Transverse colon (tissue), 4 donors: ENCODE data around the gene TNRC6C.

Experiments used
- CTCF ChIP-seq, 5 experiments: fragments of 200-600 bp in 3 of 5; fragments of 450-650 bp in 2 of 5; sonication (generic) in 3 of 5; IDR thresholded peaks; 1 replicate in 2 of 5; 2 replicates in 3 of 5; pipeline ENCODE4 v1.5.1; 2016 to 2017; ENCODE audit warnings: antibody characterized with exemption in 5 of 5, inconsistent platforms in 3 of 5, mild to moderate bottlenecking in 2 of 5, moderate library complexity in 1 of 5
- EP300 ChIP-seq: sonication (generic); formaldehyde crosslinking; IDR thresholded peaks from one replicate; pipeline ENCODE4 v1.6.1; 2017; ENCODE audit warnings: antibody characterized with exemption, low read depth
- POLR2A ChIP-seq: fragments of 450-650 bp; IDR thresholded peaks from one replicate; pipeline ENCODE4 v1.6.1; 2016; ENCODE audit warnings: antibody characterized with exemption, mild to moderate bottlenecking, moderate library complexity
- POLR2AphosphoS5 ChIP-seq, 3 donors: sonication (generic); formaldehyde crosslinking; IDR thresholded peaks; one replicate each; pipeline ENCODE4 v1.6.1; 2016; ENCODE audit warnings: antibody characterized with exemption in 3 of 3

- TF ChIP-seq CTCF (IDR thresholded peaks at IDR 0.05) = no peak
- no peak for TF ChIP-seq POLR2A
- no peak for TF ChIP-seq POLR2AphosphoS5 (IDR thresholded peaks at IDR 0.05)
- no peak for TF ChIP-seq EP300
Observed at GRCh38 chr17:78154903-78155811, 196.7 kb downstream of the TNRC6C start.
